Measurements from ENCODE around the gene ATOH7.
"Not testable (repeated sequence)": the region's sequence is repeated elsewhere in the genome, so short reads cannot be mapped to it uniquely, and the experiment has no call there.

The ATOH7 gene

GRCh38 chr10:68235581-68235980, 3.7 kb upstream of the ATOH7 start:
- DNase-seq, result no peak

- DNase-seq, result no peak
These were observed 3.2 kb upstream of the ATOH7 start for GRCh38 chr10:68235111-68235510.

- no peak for DNase-seq
These were observed 1.1 kb upstream of the ATOH7 start for GRCh38 chr10:68233046-68233445.

- DNase-seq, result peak; percentile 80
These were observed 652 bp downstream of the ATOH7 start for GRCh38 chr10:68231106-68231816.

DNA sequence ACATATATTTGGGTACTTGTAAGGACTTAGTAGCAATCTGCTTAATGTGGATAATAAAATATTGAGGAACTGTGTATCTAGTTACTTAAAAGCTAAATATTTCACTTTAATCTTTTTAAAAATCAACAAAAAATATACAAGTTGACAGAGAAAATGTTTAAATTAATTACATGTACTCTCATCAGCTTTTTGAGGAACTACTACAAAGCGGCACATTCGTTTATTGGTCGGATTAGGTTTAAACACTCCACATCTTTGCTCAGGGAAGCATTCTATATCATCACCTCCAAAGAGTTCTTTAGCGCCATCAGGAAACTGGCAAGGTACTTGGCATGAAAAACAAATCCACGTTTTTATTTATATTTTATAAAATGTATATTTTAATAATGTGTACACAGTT, 1.6 kb downstream of the ATOH7 start:
- DNase-seq, result no peak

- no peak for DNase-seq
These were observed 7.1 kb downstream of the ATOH7 start for GRCh38 chr10:68224810-68225209.

GRCh38 chr10:68223535-68224165, 8.3 kb downstream of the ATOH7 start:
- DNase-seq, result no peak

DNA sequence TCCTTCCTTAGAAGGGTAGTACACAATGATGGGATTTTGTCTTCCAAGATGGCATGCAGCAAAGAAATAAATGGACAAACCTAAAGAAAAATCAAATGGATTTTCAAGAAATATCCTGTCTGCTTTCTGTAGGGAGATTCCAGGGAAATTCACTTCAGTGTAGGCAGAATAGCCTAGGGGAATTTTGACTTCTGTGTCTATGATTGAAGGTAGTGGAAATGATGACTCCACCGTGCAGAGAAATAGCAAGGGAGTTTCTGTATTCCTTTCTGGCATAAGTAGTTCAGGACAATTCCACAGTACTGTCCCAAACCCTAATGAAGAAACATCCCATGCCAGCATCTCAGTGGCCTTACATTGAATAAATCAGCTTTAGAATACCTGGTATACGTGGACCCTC, 9.5 kb downstream of the ATOH7 start:
- no peak for DNase-seq

- no peak for DNase-seq
These were observed 10.7 kb downstream of the ATOH7 start for GRCh38 chr10:68221196-68221595.

GRCh38 chr10:68218786-68219185, 13.1 kb downstream of the ATOH7 start:
- DNase-seq, result no peak

- DNase-seq, result no peak
These were observed 19.1 kb downstream of the ATOH7 start for GRCh38 chr10:68212721-68213352.

DNA sequence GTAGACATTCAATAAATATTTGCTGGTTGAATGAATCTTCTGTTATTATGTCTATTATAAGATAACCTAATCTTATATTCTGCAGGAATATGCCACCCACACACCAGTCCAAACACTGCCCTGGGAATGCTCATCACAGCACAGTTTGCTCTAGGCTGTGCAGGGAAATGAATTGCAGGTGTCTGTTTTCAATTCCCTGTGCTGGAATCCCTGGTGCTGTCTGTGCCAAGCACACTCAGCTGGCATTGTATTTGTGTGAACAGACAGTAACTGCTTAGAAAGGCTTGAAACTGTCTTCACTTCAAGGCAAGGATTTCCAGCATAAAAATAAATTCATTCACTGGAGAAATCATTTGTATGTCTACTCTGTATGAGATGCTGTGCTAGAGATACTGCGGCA, 20.2 kb downstream of the ATOH7 start:
- DNase-seq, result no peak

DNA sequence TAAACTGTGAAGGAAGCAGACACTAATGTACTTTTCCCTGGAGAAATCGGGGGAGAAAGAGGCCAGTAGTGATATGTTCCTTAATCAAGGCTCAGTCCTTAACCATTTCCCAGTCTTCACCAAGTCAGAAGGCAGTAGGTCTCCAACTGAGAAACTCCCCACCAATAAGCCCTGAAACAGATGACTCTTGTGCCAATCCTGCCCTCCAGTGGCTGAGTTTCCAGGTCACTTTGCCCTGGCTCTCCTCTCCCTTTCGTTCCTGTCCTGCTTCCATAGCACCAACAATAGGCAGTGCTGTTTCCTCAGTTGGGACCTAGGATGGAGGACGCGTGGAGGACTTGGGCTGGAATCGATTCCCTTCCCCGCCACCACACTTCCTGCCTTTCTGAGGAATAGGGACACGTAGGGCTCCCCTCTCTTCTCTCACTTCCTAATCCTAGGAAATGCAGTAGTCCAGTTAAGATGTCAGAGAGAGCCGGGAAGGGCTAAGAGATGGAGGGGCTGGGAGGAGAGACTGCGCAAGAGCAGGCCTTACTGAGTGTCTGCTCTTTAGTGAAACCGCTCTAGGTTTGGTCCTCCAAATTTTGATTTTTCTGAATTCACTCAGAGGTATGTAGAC, 23.4 kb downstream of the ATOH7 start:
- DNase-seq, result no peak

DNA sequence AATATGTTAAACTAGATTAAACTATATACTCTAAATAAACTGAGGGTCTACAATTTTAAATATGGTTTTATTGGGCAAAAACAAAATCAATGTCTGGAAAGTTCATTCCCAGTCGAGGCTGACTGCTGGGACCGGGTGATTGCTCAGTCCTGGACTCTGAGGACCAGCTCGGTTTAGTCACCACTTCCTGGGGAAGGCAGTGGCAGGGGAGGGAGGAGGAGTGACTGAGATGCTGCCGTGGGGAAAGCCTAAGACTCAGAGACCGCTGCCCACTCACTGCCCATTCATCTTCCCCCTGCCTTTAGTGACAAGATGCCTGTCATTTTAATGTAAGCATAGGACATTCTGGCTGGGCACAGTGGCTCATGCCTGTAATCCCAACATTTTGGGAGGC, 29.0 kb downstream of the ATOH7 start:
- no peak for DNase-seq

DNA sequence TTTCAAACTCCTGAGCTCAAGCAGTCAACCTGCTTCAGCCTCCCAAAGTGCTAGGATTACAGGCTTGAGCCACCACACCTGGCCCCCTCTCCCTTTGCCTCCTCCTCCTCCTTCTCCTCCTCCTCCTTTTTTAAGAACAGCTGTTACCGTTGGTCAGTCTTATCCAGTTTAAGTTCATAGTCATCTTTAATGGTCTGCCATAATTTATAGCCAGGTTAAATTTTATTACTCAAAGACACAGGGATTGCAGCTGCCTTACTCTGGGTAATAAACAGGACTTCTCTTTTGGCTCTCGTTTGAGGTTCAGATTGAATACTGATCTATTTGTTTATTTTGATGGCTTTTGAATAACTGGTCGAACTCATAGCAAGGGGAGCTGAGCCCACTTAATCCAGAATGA, 35.2 kb downstream of the ATOH7 start:
- no peak for DNase-seq

GRCh38 chr10:68195776-68196175, 36.1 kb downstream of the ATOH7 start:
- not testable (repeated sequence) for DNase-seq

GRCh38 chr10:68194290-68194689, 37.6 kb downstream of the ATOH7 start:
- DNase-seq, result no peak

DNA sequence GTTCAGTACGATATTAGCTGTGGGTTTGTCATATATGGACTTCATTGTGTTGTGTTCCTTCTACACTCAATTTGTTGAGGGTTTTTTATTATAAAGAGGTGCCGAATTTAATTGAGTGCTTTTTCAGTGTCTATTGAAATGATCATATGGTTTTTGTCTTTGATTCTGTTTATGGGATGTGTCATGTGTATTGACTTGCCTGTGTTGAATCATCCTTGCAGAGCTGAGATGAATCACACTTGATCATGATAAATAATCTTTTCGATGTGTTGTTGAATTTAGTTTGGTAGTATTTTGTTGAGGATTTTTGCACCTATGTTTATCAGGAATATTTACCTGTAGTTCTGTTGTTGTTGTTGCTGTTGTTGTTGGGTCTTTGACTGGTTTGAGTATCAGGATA, 39.8 kb downstream of the ATOH7 start:
- DNase-seq, result no peak

- no peak for DNase-seq
These were observed 43.1 kb downstream of the ATOH7 start for GRCh38 chr10:68188835-68189234.

- DNase-seq, result no peak
These were observed 46.8 kb downstream of the ATOH7 start for GRCh38 chr10:68185085-68185484.

DNA sequence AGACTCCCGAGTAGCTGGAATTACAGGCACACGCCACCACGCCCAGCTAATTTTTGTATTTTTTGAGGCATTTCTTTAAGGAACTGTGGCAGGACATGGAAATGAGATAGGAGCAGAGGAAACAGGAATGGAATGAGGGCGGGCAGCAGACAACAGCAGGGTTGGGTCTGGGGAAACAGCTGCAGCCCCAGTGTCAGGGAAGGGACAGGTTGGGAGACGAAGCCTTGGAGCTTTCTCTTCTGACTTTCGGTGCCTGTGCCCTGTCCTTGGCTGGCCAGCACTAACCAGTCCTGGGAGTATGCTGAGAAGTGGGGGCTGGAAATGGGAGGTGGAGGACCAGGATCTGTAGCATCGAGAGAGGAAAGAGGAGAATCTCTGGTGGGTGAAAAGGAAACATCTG, 47.4 kb downstream of the ATOH7 start:
- DNase-seq, result no peak
